NOMO-1 treated with dmso at 0.1 percent for 144 hours (cell line): Measurements from ENCODE around the gene MLC1.

Experiments used
- DNase-seq: peaks from one replicate; lab custom pipeline; 2025; ENCODE audit not compliant: unreplicated experiment; lab: John Stamatoyannopoulos, UW

The MLC1 gene

GRCh38 chr22:50039669-50040443 is 45.4 kb downstream of the MLC1 start:
- no peak for DNase-seq

GRCh38 chr22:50035976-50036724 is 49.1 kb downstream of the MLC1 start:
- no peak for DNase-seq

- no peak for DNase-seq
Measured at GRCh38 chr22:50035131-50035881, 49.9 kb downstream of the MLC1 start.

GRCh38 chr22:50034126-50035081 is 50.8 kb downstream of the MLC1 start:
- DNase-seq = no peak

- no peak for DNase-seq
Measured at GRCh38 chr22:50032941-50033601, 52.2 kb downstream of the MLC1 start.

GRCh38 chr22:50032109-50032871 is 52.9 kb downstream of the MLC1 start:
- DNase-seq = no peak

GRCh38 chr22:50031189-50032091 is 53.8 kb downstream of the MLC1 start:
- DNase-seq = no peak

GRCh38 chr22:50030297-50031188 is 54.7 kb downstream of the MLC1 start:
- peak; percentile 63 for DNase-seq

- no peak for DNase-seq
Measured at GRCh38 chr22:50027639-50028537, 57.3 kb downstream of the MLC1 start.

GRCh38 chr22:50025993-50026392 is 59.2 kb downstream of the MLC1 start:
- no peak for DNase-seq

- DNase-seq = no peak
Measured at GRCh38 chr22:50022171-50022819, 62.9 kb downstream of the MLC1 start.

GRCh38 chr22:50020606-50021005 is 64.6 kb downstream of the MLC1 start:
- DNase-seq = no peak

GRCh38 chr22:50019316-50019715 is 65.9 kb downstream of the MLC1 start:
- DNase-seq = no peak

GRCh38 chr22:50018608-50019285 is 66.5 kb downstream of the MLC1 start:
- no peak for DNase-seq

GRCh38 chr22:50017701-50018224 is 67.5 kb downstream of the MLC1 start:
- no peak for DNase-seq
